ENCODE results near the gene RBBP9.
"Not testable (repeated sequence)": the region's sequence is repeated elsewhere in the genome, so short reads cannot be mapped to it uniquely, and the experiment has no call there.

Gene RBBP9

GRCh38 chr20:18524646-18525045 is 27.6 kb upstream of the RBBP9 start:
- no peak overlapping the region for H3K9ac ChIP-seq (ENCODE audit: low read length)
- no peaks in the 10 kb centered on the region for H3K27me3 ChIP-seq (ENCODE audit: control insufficient read depth, insufficient read depth, low read length)
- no peak overlapping the region for H3K27ac ChIP-seq (ENCODE audit: low read depth, low read length)
- peaks cover 6% of the 10 kb centered on the region for H3K36me3 ChIP-seq (ENCODE audit: control insufficient read depth, insufficient read depth, low read length)
- no peaks in the 10 kb centered on the region for H3K4me1 ChIP-seq (ENCODE audit: control insufficient read depth, insufficient read depth, low read length)
- no peak overlapping the region for H3K4me3 ChIP-seq (ENCODE audit: low read length)

- no peaks in the 10 kb centered on the region for H3K27me3 ChIP-seq (ENCODE audit: control insufficient read depth, insufficient read depth, low read length)
- H3K27ac ChIP-seq (ENCODE audit: low read depth, low read length): no peak overlapping the region
- H3K4me1 ChIP-seq (ENCODE audit: control insufficient read depth, insufficient read depth, low read length): no peaks in the 10 kb centered on the region
- peaks cover 3% of the 10 kb centered on the region for H3K36me3 ChIP-seq (ENCODE audit: control insufficient read depth, insufficient read depth, low read length)
- H3K9ac ChIP-seq (ENCODE audit: low read length): no peak overlapping the region
- H3K4me3 ChIP-seq (ENCODE audit: low read length): no peak overlapping the region
These were observed 26.0 kb upstream of the RBBP9 start for GRCh38 chr20:18523066-18523465.

GRCh38 chr20:18522066-18522465 is 25.0 kb upstream of the RBBP9 start:
- not testable (repeated sequence) for H3K4me3 ChIP-seq (ENCODE audit: low read length); H3K27me3 ChIP-seq (ENCODE audit: control insufficient read depth, insufficient read depth, low read length); H3K27ac ChIP-seq (ENCODE audit: low read depth, low read length); H3K36me3 ChIP-seq (ENCODE audit: control insufficient read depth, insufficient read depth, low read length); H3K9ac ChIP-seq (ENCODE audit: low read length); H3K4me1 ChIP-seq (ENCODE audit: control insufficient read depth, insufficient read depth, low read length)

- H3K27ac ChIP-seq (ENCODE audit: low read depth, low read length): no peak overlapping the region
- H3K27me3 ChIP-seq (ENCODE audit: control insufficient read depth, insufficient read depth, low read length): no peaks in the 10 kb centered on the region
- H3K4me3 ChIP-seq (ENCODE audit: low read length): no peak overlapping the region
- H3K4me1 ChIP-seq (ENCODE audit: control insufficient read depth, insufficient read depth, low read length): no peaks in the 10 kb centered on the region
- H3K36me3 ChIP-seq (ENCODE audit: control insufficient read depth, insufficient read depth, low read length): peaks cover 8% of the 10 kb centered on the region
- H3K9ac ChIP-seq (ENCODE audit: low read length): no peak overlapping the region
These were observed 18.9 kb upstream of the RBBP9 start for GRCh38 chr20:18515973-18516372.

GRCh38 chr20:18514127-18514526 is 17.1 kb upstream of the RBBP9 start:
- H3K4me3 ChIP-seq (ENCODE audit: low read length): no peak overlapping the region
- H3K27me3 ChIP-seq (ENCODE audit: control insufficient read depth, insufficient read depth, low read length): no peaks in the 10 kb centered on the region
- no peak overlapping the region for H3K9ac ChIP-seq (ENCODE audit: low read length)
- H3K4me1 ChIP-seq (ENCODE audit: control insufficient read depth, insufficient read depth, low read length): no peaks in the 10 kb centered on the region
- no peak overlapping the region for H3K27ac ChIP-seq (ENCODE audit: low read depth, low read length)
- H3K36me3 ChIP-seq (ENCODE audit: control insufficient read depth, insufficient read depth, low read length): peaks cover 8% of the 10 kb centered on the region

GRCh38 chr20:18513208-18513607 is 16.2 kb upstream of the RBBP9 start:
- peaks cover 8% of the 10 kb centered on the region for H3K36me3 ChIP-seq (ENCODE audit: control insufficient read depth, insufficient read depth, low read length)
- no peak overlapping the region for H3K27ac ChIP-seq (ENCODE audit: low read depth, low read length)
- H3K4me3 ChIP-seq (ENCODE audit: low read length): no peak overlapping the region
- no peaks in the 10 kb centered on the region for H3K27me3 ChIP-seq (ENCODE audit: control insufficient read depth, insufficient read depth, low read length)
- H3K4me1 ChIP-seq (ENCODE audit: control insufficient read depth, insufficient read depth, low read length): peaks cover 3% of the 10 kb centered on the region
- no peak overlapping the region for H3K9ac ChIP-seq (ENCODE audit: low read length)

- H3K4me3 ChIP-seq (ENCODE audit: low read length): no peak overlapping the region
- H3K27me3 ChIP-seq (ENCODE audit: control insufficient read depth, insufficient read depth, low read length): no peaks in the 10 kb centered on the region
- peaks cover 8% of the 10 kb centered on the region for H3K36me3 ChIP-seq (ENCODE audit: control insufficient read depth, insufficient read depth, low read length)
- peaks cover 6% of the 10 kb centered on the region for H3K4me1 ChIP-seq (ENCODE audit: control insufficient read depth, insufficient read depth, low read length)
- no peak overlapping the region for H3K9ac ChIP-seq (ENCODE audit: low read length)
- no peak overlapping the region for H3K27ac ChIP-seq (ENCODE audit: low read depth, low read length)
These were observed 14.5 kb upstream of the RBBP9 start for GRCh38 chr20:18511571-18511970.

- Histone ChIP-seq H3K36me3 (ENCODE audit: control insufficient read depth, insufficient read depth, low read length) (no peaks in the 10 kb centered on the region), H3K4me1 (ENCODE audit: control insufficient read depth, insufficient read depth, low read length) (peaks cover 6% of the 10 kb centered on the region), H3K4me3 (ENCODE audit: low read length) (peak within 1 kb of the TSS; percentile 98), H3K27ac (ENCODE audit: low read depth, low read length) (peak within 1 kb of the TSS; percentile 98), H3K9ac (ENCODE audit: low read length) (peak within 1 kb of the TSS; percentile 90), H3K27me3 (ENCODE audit: control insufficient read depth, insufficient read depth, low read length) (no peaks in the 10 kb centered on the region)
These were observed 10.5 kb upstream of the RBBP9 start, which contains the start of gene SEC23B for GRCh38 chr20:18507218-18508191. TSS of gene SEC23B (plus strand) at chr20:18507940. CDS start at chr20:18510836, 2,896 bp downstream.

- Histone ChIP-seq H3K36me3 (ENCODE audit: control insufficient read depth, insufficient read depth, low read length) (no peaks in the 10 kb centered on the region), H3K4me3 (ENCODE audit: low read length) (peak overlapping the region; percentile 98), H3K27me3 (ENCODE audit: control insufficient read depth, insufficient read depth, low read length) (no peaks in the 10 kb centered on the region), H3K27ac (ENCODE audit: low read depth, low read length) (peak overlapping the region; percentile 98), H3K9ac (ENCODE audit: low read length) (no peak overlapping the region), H3K4me1 (ENCODE audit: control insufficient read depth, insufficient read depth, low read length) (peaks cover 6% of the 10 kb centered on the region)
These were observed 9.7 kb upstream of the RBBP9 start for GRCh38 chr20:18506744-18507143.

- H3K4me3 ChIP-seq (ENCODE audit: low read length): no peak overlapping the region
- no peak overlapping the region for H3K9ac ChIP-seq (ENCODE audit: low read length)
- no peak overlapping the region for H3K27ac ChIP-seq (ENCODE audit: low read depth, low read length)
- no peaks in the 10 kb centered on the region for H3K36me3 ChIP-seq (ENCODE audit: control insufficient read depth, insufficient read depth, low read length)
- H3K27me3 ChIP-seq (ENCODE audit: control insufficient read depth, insufficient read depth, low read length): no peaks in the 10 kb centered on the region
- peaks cover 6% of the 10 kb centered on the region for H3K4me1 ChIP-seq (ENCODE audit: control insufficient read depth, insufficient read depth, low read length)
These were observed 7.5 kb upstream of the RBBP9 start for GRCh38 chr20:18504479-18505060.

- H3K4me3 ChIP-seq (ENCODE audit: low read length); H3K27me3 ChIP-seq (ENCODE audit: control insufficient read depth, insufficient read depth, low read length); H3K27ac ChIP-seq (ENCODE audit: low read depth, low read length); H3K36me3 ChIP-seq (ENCODE audit: control insufficient read depth, insufficient read depth, low read length); H3K9ac ChIP-seq (ENCODE audit: low read length); H3K4me1 ChIP-seq (ENCODE audit: control insufficient read depth, insufficient read depth, low read length): not testable (repeated sequence)
These were observed 4.6 kb upstream of the RBBP9 start for GRCh38 chr20:18501672-18502071.

- no peaks in the 10 kb centered on the region for H3K27me3 ChIP-seq (ENCODE audit: control insufficient read depth, insufficient read depth, low read length)
- no peak overlapping the region for H3K9ac ChIP-seq (ENCODE audit: low read length)
- peaks cover 6% of the 10 kb centered on the region for H3K4me1 ChIP-seq (ENCODE audit: control insufficient read depth, insufficient read depth, low read length)
- peak overlapping the region; percentile 95 for H3K4me3 ChIP-seq (ENCODE audit: low read length)
- H3K27ac ChIP-seq (ENCODE audit: low read depth, low read length): no peak overlapping the region
- no peaks in the 10 kb centered on the region for H3K36me3 ChIP-seq (ENCODE audit: control insufficient read depth, insufficient read depth, low read length)
These were observed 578 bp upstream of the RBBP9 start for GRCh38 chr20:18497603-18498002.

Data from rectal smooth muscle tissue (tissue), 1 donor.